Activated naive CD4-positive, alpha-beta T cell treated with anti-CD3 and anti-CD28 coated beads for 36 hours (primary cell): ENCODE measurements around the gene CEACAM4. TPM values are rescaled to one million over a fixed set of nuclear protein-coding genes. Genes with fewer than 3 reads are reported as not detected.

Experiments used
- CTCF ChIA-PET: fragments of 350-600 bp; sonication (Branson Sonifier 250); formaldehyde crosslinking; loops from one replicate; lab custom pipeline; 2021; ENCODE audit warnings: antibody characterized with exemption; lab: Charles Lee
- DNase-seq: peaks from one replicate; pipeline ENCODE4 v3.0.0-alpha.2; 2020
- H3K27ac Mint-ChIP-seq: one replicate; pipeline ENCODE4 v1.8.0; 2021; ENCODE audit warnings: mild to moderate bottlenecking, mixed read lengths
- H3K27me3 Mint-ChIP-seq: one replicate; pipeline ENCODE4 v1.8.0; 2021; ENCODE audit warnings: low read depth, mixed read lengths
- H3K36me3 Mint-ChIP-seq: one replicate; pipeline ENCODE4 v1.8.0; 2021; ENCODE audit warnings: low read depth, mixed read lengths
- H3K4me1 Mint-ChIP-seq: one replicate; pipeline ENCODE4 v1.8.0; 2021; ENCODE audit warnings: low read depth, mixed read lengths
- H3K4me3 Mint-ChIP-seq: one replicate; pipeline ENCODE4 v1.8.0; 2021; ENCODE audit warnings: mild to moderate bottlenecking, moderate library complexity, mixed read lengths
- H3K9me3 Mint-ChIP-seq: one replicate; pipeline ENCODE4 v1.8.0; 2021; ENCODE audit warnings: mixed read lengths
- intact Hi-C: fragments of 100-400 bp; cut with micrococcal nuclease; formaldehyde crosslinking; loops from one replicate; pipeline ENCODE4 v1.15.1; 2023
- total RNA-seq, 2 experiments: library from RNA; stranded (reverse); gene quantifications; one replicate each; pipeline ENCODE4 v1.2.3, GENCODE V29; 2021

Gene CEACAM4
- total RNA-seq, 2 experiments from 2014 or later: not detected

DNA sequence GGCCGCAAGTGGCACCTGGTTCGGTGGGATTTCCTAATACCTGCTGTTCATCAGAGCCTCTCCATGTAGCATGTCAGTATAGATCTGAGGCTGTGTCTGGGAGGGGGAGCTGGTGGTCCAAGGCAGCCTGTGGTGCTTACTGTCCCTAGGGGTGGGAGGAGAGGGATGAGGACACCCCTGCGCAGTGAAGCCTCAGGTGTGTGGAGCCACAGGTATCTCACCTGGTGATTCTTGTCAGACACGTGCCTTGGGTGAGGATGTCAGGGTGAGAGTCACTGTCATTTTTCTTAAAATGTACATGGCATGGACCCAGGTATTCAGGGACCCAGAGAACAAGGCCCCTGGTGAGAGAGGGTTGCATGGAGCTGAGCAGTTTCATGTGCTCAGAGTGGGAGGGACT, 11.7 kb downstream of the CEACAM4 start:
- DNase-seq: no peak
- Mint-ChIP-seq H3K4me1 (no peaks in the 10 kb centered on the region), H3K36me3 (no peaks in the 10 kb centered on the region), H3K9me3 (no peaks in the 10 kb centered on the region), H3K27me3 (peaks cover 8% of the 10 kb centered on the region), H3K27ac (no peak overlapping the region), H3K4me3 (no peak overlapping the region)
- intact Hi-C loops: no loop called here
- CTCF ChIA-PET: no interaction called here

DNA sequence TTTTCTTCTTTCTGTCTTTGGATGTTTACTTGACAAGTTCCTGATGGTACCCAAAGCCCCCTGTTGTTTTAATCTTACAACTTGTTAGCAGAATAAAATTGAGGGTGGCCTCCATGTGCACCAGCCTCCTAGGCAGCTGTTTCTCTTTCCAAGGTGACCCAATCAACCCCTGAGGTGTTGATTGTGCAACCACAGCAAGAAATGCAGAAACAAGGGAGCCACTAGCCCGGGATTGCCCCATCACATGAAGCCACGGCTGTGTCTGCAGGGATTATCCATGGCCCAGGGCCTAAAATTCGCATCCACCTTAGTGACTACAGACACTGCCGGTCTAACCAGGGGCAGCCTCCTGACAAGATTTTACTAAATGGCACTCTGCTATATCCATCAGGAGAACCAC, 14.4 kb downstream of the CEACAM4 start:
- H3K4me1 Mint-ChIP-seq: no peaks in the 10 kb centered on the region
- no peak overlapping the region for H3K27ac Mint-ChIP-seq
- DNase-seq: no peak
- intact Hi-C loops: no loop called here
- CTCF ChIA-PET: no interaction called here
- H3K27me3 Mint-ChIP-seq: peaks cover 13% of the 10 kb centered on the region
- H3K36me3 Mint-ChIP-seq: no peaks in the 10 kb centered on the region
- no peak overlapping the region for H3K4me3 Mint-ChIP-seq
- no peaks in the 10 kb centered on the region for H3K9me3 Mint-ChIP-seq

DNA sequence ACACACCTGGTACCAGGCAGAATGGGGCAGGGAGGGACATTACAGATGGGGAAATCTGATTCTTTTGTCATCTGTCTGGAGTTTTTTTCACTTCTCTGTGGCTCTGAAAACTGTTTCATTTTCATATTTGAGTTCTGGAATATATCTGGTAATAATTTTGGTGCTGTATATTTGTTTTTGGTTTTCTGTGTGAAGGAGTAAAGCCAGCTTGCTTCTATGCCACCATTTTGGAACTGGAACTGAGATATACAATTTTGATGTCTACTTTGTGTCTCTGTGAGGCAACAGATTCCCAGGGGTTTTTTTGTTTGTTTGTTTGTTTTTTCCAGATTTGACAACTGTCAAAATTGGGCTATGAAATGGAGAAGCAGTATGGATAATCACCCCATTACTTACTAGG, 16.1 kb downstream of the CEACAM4 start:
- Mint-ChIP-seq H3K27ac (no peak overlapping the region), H3K27me3 (peaks cover 11% of the 10 kb centered on the region), H3K36me3 (no peaks in the 10 kb centered on the region), H3K4me3 (no peak overlapping the region), H3K4me1 (no peaks in the 10 kb centered on the region), H3K9me3 (no peaks in the 10 kb centered on the region)
- intact Hi-C loops: no loop called here
- no peak for DNase-seq
- CTCF ChIA-PET: no interaction called here

DNA sequence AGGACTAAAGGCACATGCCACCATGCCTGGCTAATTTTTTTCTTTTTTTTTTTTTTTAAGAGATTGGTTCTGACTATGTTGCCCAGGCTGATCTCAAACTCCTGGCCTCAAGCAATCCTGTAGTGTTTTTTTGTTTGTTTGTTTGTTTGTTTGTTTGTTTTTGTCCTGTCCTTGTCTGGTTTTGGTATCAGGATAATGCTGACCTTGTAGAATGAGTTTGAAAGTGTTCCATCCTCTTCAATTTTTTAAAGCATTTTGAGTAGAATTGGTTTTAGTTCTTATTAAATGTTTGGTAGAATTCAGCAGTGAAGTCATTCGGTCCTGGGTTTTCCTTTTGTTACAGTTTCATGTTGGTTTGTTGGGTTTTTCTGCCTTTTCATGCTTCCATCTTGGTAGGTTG, 19.2 kb downstream of the CEACAM4 start:
- Mint-ChIP-seq H3K27ac (no peak overlapping the region), H3K36me3 (no peaks in the 10 kb centered on the region), H3K4me3 (no peak overlapping the region), H3K9me3 (no peaks in the 10 kb centered on the region), H3K4me1 (no peaks in the 10 kb centered on the region), H3K27me3 (peaks cover 6% of the 10 kb centered on the region)
- intact Hi-C loops: no loop called here
- CTCF ChIA-PET: interaction anchor here (0.6 kb wide), 1 partner anchor 146 kb away, joined by 3 read pairs; no protein-coding TSS in a partner anchor
- no peak for DNase-seq

DNA sequence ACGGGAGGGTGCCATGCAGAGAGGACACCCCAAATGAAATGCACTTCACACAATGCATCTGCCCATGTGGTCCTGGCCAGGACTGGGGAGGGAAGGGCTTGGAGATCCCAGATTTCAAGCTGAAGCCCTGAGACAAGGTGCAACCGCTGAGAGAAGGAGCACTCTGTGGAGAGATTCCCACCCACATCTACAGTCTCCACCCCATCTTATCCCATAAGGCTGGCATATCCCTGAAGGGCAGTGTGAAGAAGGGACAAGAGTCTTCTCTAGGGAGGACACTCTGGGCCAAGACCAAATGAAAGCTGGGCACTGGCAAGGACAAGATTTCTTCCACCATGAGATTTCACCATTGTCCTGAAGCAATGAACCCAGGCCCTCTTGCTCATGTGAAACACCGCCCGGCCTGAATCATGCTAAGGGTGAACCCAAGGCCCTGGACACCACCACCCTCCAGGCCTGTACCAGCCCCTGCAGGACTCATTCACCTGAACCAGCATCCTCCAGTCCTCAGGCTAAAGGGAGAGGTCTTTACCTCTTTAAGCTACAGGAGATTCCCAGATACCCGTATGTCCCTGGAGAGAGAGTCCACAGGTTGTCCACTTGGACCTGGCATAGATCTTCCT, 20.5 kb downstream of the CEACAM4 start:
- intact Hi-C loops: no loop called here
- Mint-ChIP-seq H3K27me3 (peaks cover 5% of the 10 kb centered on the region), H3K27ac (no peak overlapping the region), H3K36me3 (no peaks in the 10 kb centered on the region), H3K9me3 (no peaks in the 10 kb centered on the region), H3K4me1 (no peaks in the 10 kb centered on the region), H3K4me3 (no peak overlapping the region)
- CTCF ChIA-PET: interaction anchor here (1.0 to 2.4 kb wide), 4 partner anchors 9 to 85 kb away, joined by 3 to 9 read pairs (median 4); no protein-coding TSS in a partner anchor
- DNase-seq: no peak

DNA sequence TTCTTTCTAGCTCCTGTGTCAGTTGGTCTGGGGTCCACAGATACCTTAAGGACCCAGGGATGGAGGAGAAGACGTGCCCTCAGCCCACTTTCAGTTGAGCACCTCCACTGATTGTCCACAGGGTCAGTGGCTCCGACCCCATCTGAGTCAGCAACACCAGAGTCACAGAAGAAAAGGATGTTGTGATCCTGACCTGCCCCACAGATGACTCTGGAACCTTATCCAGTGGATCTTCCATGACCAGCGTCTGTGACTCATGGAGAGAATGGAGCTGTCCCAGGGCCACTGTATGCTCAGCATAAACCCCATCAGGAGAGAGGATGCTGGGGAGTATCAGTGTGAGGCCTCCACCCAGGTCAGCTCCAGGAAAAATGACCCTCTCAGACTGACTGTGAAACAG, 22.0 kb downstream of the CEACAM4 start:
- no peak overlapping the region for H3K27ac Mint-ChIP-seq
- intact Hi-C loops: no loop called here
- CTCF ChIA-PET: interaction anchor here (1.3 to 2.4 kb wide), 2 partner anchors 10 to 37 kb away, joined by 4 to 9 read pairs; no protein-coding TSS in a partner anchor

DNA sequence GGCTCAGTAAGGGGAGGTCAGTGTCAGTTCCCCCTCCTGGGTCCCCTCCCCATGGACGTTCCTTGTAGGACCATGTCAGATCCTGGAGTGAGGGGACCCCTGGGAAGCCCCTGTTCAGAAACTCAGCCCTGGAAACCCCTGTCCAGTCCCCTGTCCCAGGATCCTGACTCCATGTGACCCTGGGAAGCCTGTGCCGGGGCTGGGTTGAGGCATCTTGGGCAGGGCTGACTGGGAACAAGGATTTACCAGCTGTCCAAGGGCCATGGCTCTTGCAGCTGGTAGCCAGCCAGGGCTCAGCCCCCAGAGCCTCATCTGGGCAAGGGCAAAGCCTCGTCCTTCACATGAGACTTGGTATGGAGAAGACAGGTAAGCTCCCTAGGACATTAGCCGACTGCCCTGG, 25.1 kb downstream of the CEACAM4 start:
- no peaks in the 10 kb centered on the region for H3K36me3 Mint-ChIP-seq
- no peaks in the 10 kb centered on the region for H3K9me3 Mint-ChIP-seq
- intact Hi-C loops: no loop called here
- no peaks in the 10 kb centered on the region for H3K27me3 Mint-ChIP-seq
- no peak overlapping the region for H3K27ac Mint-ChIP-seq
- H3K4me1 Mint-ChIP-seq: peaks cover 2% of the 10 kb centered on the region
- no peak overlapping the region for H3K4me3 Mint-ChIP-seq
- DNase-seq: no peak
- CTCF ChIA-PET: no interaction called here

More for the DNA sequence above, 22.0 kb downstream of the CEACAM4 start:
- Mint-ChIP-seq H3K4me3 (no peak overlapping the region), H3K36me3 (no peaks in the 10 kb centered on the region), H3K4me1 (no peaks in the 10 kb centered on the region), H3K9me3 (no peaks in the 10 kb centered on the region), H3K27me3 (peaks cover 2% of the 10 kb centered on the region)
- DNase-seq: no peak

DNA sequence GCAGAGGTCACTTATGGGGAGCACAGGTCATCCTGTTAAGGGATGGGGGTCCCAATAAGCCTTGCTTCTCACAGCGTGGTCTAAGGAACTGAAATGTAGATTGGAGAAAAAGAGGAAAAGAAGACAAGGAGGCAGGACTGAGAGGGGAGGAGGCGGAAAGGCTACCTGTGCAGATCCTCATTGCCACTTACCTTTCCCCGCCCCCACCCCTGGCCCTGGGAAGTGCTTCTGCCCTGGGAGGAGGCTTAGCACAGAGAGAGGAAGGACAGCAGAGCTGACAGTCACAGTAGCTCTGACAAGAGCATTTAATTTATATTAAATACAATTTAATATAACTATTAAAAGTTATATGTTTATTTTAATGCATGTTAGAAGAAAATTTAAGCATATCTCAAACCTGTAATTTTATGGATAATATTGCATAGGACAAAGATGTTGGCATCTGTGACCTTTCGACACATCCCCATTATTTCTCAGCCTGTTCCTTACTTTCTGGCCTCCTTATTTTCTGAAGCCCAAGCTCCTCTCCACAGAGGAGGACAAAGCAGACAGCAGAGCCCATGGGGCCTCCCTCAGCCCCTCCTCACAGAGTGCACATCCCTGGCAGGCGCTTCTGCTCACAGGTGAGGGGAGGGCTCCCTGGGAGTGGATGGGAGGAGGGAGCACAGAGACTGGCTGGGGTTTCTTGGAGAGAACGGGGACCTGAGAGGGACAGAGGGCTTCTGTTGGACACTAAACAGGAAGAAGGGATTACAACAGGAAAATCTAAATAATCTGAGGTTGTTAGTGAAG, 27.5 kb downstream of the CEACAM4 start:
- H3K36me3 Mint-ChIP-seq: no peaks in the 10 kb centered on the region
- H3K27ac Mint-ChIP-seq: no peak overlapping the region
- no peak for DNase-seq
- intact Hi-C loops: loop anchor here (5.0 kb wide), 1 partner anchor 292 kb away; no protein-coding TSS in a partner anchor
- H3K4me1 Mint-ChIP-seq: peaks cover 9% of the 10 kb centered on the region
- H3K27me3 Mint-ChIP-seq: peaks cover 3% of the 10 kb centered on the region
- no peak overlapping the region for H3K4me3 Mint-ChIP-seq
- no peaks in the 10 kb centered on the region for H3K9me3 Mint-ChIP-seq
- CTCF ChIA-PET: interaction anchor here (6.9 to 8.6 kb wide), 2 partner anchors 21 to 151 kb away, joined by 60 to 92 read pairs; partner anchors contain the start of gene CEACAM21

DNA sequence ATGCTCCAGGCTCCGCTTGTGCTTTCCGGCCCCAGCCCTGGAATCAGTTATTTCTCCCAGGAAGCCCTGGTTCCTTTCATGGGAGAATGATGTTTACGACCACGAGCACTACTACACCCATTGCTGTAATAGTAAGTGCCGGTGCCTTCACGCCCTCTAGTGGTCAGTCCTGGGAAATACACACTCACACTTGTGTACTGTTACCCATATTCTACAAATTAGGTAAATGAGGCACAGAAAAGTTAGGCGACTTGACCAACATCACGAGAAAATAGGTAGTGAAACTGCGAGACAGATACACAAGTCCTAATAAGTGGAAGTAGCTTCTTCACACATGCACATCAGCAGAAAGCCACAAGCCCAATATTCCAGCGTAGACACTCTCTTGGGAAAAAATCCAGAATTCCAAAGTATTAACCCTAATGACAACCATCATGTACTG, 29.3 kb downstream of the CEACAM4 start:
- peaks cover 3% of the 10 kb centered on the region for H3K27me3 Mint-ChIP-seq
- H3K4me3 Mint-ChIP-seq: peak overlapping the region; percentile 49
- DNase-seq: peak; percentile 92
- peaks cover 9% of the 10 kb centered on the region for H3K4me1 Mint-ChIP-seq
- intact Hi-C loops: loop anchor here (1.0 to 5.0 kb wide), 4 partner anchors 148 to 395 kb away; no protein-coding TSS in a partner anchor
- no peaks in the 10 kb centered on the region for H3K36me3 Mint-ChIP-seq
- H3K9me3 Mint-ChIP-seq: no peaks in the 10 kb centered on the region
- no peak overlapping the region for H3K27ac Mint-ChIP-seq
- CTCF ChIA-PET: interaction anchor here (0.7 to 8.6 kb wide), 21 partner anchors 9 to 421 kb away, joined by 3 to 92 read pairs (median 5); partner anchors contain the start of genes CEACAM21 and DMAC2

DNA sequence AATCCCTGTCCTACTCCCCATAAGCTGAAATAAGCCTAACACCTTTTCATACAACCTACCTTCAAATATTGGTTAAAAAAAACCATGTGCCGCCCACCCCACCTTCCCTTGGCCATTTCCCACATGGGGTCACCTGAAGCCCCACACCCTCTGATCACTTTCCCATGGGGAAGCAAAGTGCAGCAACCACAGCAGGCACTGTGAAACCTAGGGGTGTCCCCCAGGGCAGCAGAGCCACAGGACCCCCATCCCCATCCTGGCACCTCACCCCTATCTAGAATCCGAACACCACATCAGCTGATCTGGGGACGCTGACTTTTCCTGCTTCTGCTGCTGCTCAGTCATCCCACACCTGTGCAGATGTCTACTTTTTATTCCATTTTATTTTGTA, 31.0 kb downstream of the CEACAM4 start:
- Mint-ChIP-seq H3K36me3 (no peaks in the 10 kb centered on the region), H3K4me3 (no peak overlapping the region), H3K27ac (no peak overlapping the region), H3K4me1 (peaks cover 9% of the 10 kb centered on the region), H3K27me3 (peaks cover 3% of the 10 kb centered on the region), H3K9me3 (no peaks in the 10 kb centered on the region)
- DNase-seq: no peak
- CTCF ChIA-PET: interaction anchor here (1.0 to 8.6 kb wide), 11 partner anchors 9 to 156 kb away, joined by 3 to 92 read pairs (median 9); partner anchors contain the start of genes CEACAM21 and DMAC2
- intact Hi-C loops: loop anchor here (1.0 to 5.0 kb wide), 7 partner anchors 20 to 289 kb away; partner anchors contain the start of gene CEACAM21

DNA sequence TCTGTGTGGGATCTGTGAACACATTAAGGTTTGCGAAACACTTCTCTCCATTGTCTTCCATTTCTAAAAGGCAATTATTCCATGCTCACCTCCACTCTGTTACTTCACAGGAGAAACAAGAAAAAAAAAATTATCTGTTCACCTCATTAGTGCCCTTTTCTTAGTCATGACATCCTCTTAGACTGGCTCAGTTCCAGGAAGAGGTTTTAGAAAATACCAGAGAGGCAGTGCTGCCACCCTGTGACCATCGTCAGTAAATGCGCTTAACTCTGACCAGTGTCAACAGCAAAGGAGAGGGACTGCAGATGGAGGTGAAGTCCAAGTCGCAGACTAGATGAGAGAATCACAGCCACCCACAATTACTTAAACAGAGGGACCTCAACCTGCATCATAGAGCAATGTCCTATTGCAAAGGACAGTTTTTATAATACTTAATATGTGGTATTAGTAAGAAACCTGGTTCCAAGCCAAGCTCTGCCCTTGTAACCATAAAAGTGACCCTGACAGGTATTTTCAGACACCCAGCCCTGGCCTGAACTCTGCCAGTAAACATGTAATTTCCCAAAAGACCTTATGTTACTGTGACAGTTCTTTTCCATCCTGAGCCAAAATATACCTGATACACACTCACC, 31.5 kb downstream of the CEACAM4 start:
- intact Hi-C loops: loop anchor here (1.0 to 5.0 kb wide), 6 partner anchors 19 to 288 kb away; partner anchors contain the start of gene CEACAM21
- H3K27me3 Mint-ChIP-seq: peaks cover 3% of the 10 kb centered on the region
- peaks cover 9% of the 10 kb centered on the region for H3K4me1 Mint-ChIP-seq
- peak; percentile 86 for DNase-seq
- CTCF ChIA-PET: interaction anchor here (0.6 to 8.6 kb wide), 16 partner anchors 9 to 187 kb away, joined by 3 to 92 read pairs (median 7); partner anchors contain the start of genes CEACAM21 and DMAC2
- no peak overlapping the region for H3K4me3 Mint-ChIP-seq
- H3K36me3 Mint-ChIP-seq: no peaks in the 10 kb centered on the region
- no peaks in the 10 kb centered on the region for H3K9me3 Mint-ChIP-seq
- H3K27ac Mint-ChIP-seq: no peak overlapping the region
